Right atrium auricular region (tissue), 2 donors: ENCODE data around the gene BRD3OS. TPM values are rescaled to one million over a fixed set of nuclear protein-coding genes. Genes with fewer than 3 reads are reported as not detected.

Experiments used
- DNase-seq: peaks from one replicate; pipeline ENCODE4 v3.0.0-alpha.2; 2019; ENCODE audit warnings: low spot score
- H3K27ac ChIP-seq, 2 donors: fragments of 200-600 bp; sonication (generic); 1 replicate in 1 of 2; 2 replicates in 1 of 2; pipeline ENCODE4 v1.5.1; 2016 to 2019
- H3K27me3 ChIP-seq, 2 donors: fragments of 200-600 bp; sonication (generic); one replicate each; pipeline versions ENCODE4 v1.5.1 to v1.6.0; 2017 to 2019
- H3K36me3 ChIP-seq: fragments of 200-600 bp; sonication (generic); one replicate; pipeline ENCODE4 v1.5.1; 2016
- H3K4me1 ChIP-seq, 2 donors: fragments of 200-600 bp; sonication (generic); one replicate each; pipeline versions ENCODE4 v1.5.1 to v1.6.0; 2017 to 2019
- H3K4me3 ChIP-seq, 2 donors: fragments of 200-600 bp; sonication (generic); 1 replicate in 1 of 2; 2 replicates in 1 of 2; pipeline ENCODE4 v1.5.1; 2017 to 2019; ENCODE audit warnings: mild to moderate bottlenecking in 1 of 2, moderate library complexity in 1 of 2
- H3K9me3 ChIP-seq, 2 donors: fragments of 200-600 bp; sonication (generic); one replicate each; pipeline ENCODE4 v1.5.1; 2019
- total RNA-seq, 2 donors: library from RNA; depleted of rRNA; stranded (reverse); fragments of >200 nt; gene quantifications; one replicate each; pipeline ENCODE4 v1.1.0, GENCODE V29; 2016
- TF ChIP-seq, protein P1 (sequence below), 2 donors: fragments of 200-600 bp; sonication (generic); IDR thresholded peaks; one replicate each; pipeline ENCODE4 v1.5.1; 2019; ENCODE audit warnings: antibody characterized with exemption in 2 of 2

The BRD3OS gene
- total RNA-seq, 2 donors from 2014 or later: 7.8 to 11.2 TPM

DNA sequence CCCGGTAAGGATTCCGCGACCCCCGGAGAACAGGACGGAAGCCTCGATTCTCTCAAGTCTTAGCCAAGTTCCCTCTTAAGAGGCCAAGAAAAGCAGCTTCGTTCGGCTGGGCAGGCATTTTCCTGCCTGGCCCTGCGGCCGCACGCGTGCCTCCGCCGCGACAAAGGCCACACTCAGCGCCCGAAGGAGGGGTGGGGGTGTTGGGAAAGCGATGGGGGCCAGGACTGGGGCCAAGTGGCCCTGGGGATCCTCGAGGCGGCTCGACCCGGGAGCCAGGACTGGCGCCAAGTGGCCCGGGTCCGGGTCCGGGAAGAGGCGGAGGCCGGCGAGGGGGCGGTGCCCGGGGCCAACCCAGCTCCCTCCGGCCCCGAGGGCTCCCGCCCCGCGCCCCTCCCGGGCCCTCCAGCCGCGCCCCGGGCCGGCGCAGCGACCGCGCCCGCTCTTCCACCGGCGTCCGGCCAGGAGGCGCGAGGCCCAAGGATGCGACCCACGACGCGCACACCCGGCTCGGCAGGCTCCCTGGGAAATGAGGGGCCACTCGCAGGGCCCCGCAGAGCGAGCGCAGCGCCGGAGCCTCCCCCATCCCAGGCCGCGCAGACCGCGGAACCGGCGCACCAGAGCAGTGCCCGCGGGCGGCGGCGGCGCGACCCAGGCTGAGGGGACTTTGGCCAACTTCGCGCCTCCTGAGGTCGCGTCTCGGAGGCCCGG lies 33.9 kb upstream of the BRD3OS start:
- DNase-seq: no peak
- no peaks in the 10 kb centered on the region for H3K36me3 ChIP-seq
- no peaks in the 10 kb centered on the region for H3K9me3 ChIP-seq
- no peaks in the 10 kb centered on the region for H3K27me3 ChIP-seq
- H3K4me1 ChIP-seq: peaks cover 0 to 38% of the 10 kb centered on the region in 2 donors
- TF ChIP-seq, protein P1, sequence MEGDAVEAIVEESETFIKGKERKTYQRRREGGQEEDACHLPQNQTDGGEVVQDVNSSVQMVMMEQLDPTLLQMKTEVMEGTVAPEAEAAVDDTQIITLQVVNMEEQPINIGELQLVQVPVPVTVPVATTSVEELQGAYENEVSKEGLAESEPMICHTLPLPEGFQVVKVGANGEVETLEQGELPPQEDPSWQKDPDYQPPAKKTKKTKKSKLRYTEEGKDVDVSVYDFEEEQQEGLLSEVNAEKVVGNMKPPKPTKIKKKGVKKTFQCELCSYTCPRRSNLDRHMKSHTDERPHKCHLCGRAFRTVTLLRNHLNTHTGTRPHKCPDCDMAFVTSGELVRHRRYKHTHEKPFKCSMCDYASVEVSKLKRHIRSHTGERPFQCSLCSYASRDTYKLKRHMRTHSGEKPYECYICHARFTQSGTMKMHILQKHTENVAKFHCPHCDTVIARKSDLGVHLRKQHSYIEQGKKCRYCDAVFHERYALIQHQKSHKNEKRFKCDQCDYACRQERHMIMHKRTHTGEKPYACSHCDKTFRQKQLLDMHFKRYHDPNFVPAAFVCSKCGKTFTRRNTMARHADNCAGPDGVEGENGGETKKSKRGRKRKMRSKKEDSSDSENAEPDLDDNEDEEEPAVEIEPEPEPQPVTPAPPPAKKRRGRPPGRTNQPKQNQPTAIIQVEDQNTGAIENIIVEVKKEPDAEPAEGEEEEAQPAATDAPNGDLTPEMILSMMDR (IDR thresholded peaks at IDR 0.05): no peak
- H3K27ac ChIP-seq: peak overlapping the region; percentile 56 to 59
- H3K4me3 ChIP-seq: peak overlapping the region; percentile 66 to 76

DNA sequence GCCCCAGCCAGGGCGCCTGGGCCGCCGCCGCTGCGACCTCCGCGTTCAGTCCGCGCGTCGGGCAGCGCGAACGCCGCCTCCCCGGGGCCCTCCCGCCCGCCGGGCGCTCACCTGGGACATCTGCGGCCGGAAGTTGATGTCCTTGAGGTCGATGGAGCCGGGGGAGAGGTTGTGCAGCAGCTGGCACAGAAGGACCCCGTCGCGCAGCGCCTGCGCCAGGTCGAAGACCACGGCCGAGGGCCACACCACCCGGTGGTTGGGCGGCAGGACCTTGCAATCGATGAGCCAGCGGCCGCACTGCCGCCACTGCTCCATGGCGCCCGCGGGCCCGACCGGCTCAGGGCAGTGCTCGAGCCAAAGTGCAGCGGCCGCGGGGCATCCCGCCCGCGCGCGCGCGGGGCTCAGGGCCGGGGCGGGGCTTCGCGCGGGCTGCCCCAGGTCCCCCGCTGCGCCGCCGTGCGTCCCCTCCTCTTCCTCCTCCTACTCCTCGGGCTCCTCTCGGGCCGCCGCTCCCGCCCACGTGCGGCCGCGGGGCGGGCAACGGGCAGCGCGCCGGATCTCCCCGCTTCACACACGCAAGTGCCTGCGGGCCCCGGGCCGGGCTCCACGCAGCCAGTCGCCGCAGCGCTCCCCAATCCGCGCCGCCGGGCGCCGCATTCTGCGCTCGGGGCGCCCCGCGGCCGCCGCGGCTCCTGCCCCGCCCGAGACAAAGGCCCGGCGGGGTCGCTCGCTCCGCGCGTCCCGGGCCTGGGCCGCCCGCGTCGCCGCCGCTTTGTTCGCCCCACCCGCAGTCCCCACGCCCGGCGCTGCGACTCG lies 33.1 kb upstream of the BRD3OS start, which contains the start of gene VAV2:
TSS of gene VAV2 (minus strand) at position 361 of the 816 bp plus-strand sequence. CDS start at position 315, 46 bp downstream.
- TF ChIP-seq, protein P1 (IDR thresholded peaks at IDR 0.05): no peak
- Histone ChIP-seq H3K4me3 (peak within 1 kb of the TSS; percentile 66 to 76), H3K27me3 (no peaks in the 10 kb centered on the region), H3K27ac (peak within 1 kb of the TSS; percentile 87 to 95), H3K9me3 (no peaks in the 10 kb centered on the region), H3K4me1 (peaks cover 0 to 38% of the 10 kb centered on the region in 2 donors), H3K36me3 (no peaks in the 10 kb centered on the region)
- DNase-seq: no peak

DNA sequence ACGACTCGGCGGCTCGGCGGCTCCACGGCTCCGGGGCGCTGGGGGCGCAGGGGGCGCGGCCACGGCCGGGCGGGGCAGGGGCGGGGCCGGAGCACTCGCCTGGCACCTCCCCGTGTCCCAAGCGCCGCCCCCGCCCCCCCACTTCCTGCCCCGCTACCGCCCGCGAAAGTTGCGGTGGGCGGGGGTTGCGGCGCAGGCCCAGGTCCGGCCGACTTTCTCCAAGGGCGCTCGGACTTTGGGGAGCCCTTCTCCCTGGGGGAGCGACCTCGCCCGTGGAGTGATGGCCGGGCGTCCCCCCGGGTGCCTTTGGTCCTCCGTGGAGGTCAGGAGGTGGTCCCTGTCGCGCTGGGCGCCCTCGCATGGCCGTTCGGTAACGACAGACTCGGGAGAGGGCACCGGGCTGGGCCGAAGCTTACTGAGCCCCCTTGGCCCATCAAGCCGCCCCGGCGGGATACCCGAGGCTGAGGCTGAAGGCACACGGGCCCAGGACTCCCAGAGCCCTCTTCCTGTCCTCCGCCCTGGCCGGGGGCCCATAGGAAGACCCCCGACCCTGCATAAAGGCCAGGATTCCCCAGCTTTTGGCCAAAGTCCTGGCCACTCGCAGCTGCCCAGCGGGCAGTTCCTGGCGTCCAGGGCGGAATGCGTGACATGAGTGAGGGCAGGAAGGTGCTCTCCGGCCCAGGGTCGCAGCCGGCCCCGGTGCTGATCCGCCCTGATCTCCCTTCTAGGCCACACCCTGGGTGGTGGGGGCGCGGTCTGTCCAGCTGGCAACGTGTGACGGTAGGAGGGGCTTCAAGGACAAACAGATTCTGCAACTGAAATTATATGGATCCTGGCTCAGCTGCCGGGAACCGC lies 32.3 kb upstream of the BRD3OS start:
- DNase-seq: peak; percentile 90
- Histone ChIP-seq H3K27me3 (no peaks in the 10 kb centered on the region), H3K27ac (peak overlapping the region; percentile 87 to 95), H3K9me3 (no peaks in the 10 kb centered on the region), H3K4me1 (peaks cover 0 to 38% of the 10 kb centered on the region in 2 donors), H3K36me3 (no peaks in the 10 kb centered on the region), H3K4me3 (peak overlapping the region; percentile 66 to 76)
- TF ChIP-seq, protein P1 (IDR thresholded peaks at IDR 0.05): peak; percentile 27 to 67

DNA sequence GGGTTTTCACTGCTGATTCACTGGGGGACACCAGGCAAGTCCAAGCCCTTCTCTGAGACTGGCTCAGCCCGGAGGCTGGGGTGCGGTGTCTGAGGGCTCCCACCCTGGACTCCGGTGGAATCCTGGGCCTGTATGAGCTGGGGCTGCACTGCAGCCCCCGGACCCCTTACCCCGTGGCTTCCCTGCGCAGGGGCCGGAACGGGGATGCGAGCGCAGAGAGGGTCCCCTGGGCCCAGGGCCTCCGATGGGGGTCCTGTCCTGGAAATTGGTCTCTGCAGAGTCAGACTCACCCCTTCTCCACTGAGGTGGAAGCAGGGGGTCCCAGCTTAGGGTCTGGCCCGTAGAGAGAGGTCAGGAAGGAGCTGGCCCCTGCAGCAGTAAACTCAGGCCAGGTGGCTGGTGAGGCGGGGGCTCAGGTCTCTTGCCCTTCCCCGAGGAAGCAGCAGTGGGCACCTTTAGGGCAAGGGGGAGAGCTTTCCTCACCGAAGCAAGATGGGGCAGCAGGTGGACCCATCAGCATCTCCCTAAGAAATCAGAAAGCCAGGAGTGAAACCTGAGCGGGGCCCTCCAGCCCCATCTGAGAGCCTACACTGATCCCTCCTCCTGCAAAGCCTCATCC lies 31.5 kb upstream of the BRD3OS start:
- peaks cover 0 to 38% of the 10 kb centered on the region in 2 donors for H3K4me1 ChIP-seq
- DNase-seq: no peak
- peak overlapping the region; percentile 66 to 76 for H3K4me3 ChIP-seq
- peak overlapping the region; percentile 87 to 95 for H3K27ac ChIP-seq
- H3K27me3 ChIP-seq: no peaks in the 10 kb centered on the region
- no peaks in the 10 kb centered on the region for H3K36me3 ChIP-seq
- H3K9me3 ChIP-seq: no peaks in the 10 kb centered on the region
- TF ChIP-seq, protein P1 (IDR thresholded peaks at IDR 0.05): no peak
